ACC112 (cell line): ENCODE measurements around the gene IMPG2.
"Not testable (repeated sequence)": the region's sequence is repeated elsewhere in the genome, so short reads cannot be mapped to it uniquely, and the experiment has no call there.

Experiments used
- H2AFZ ChIP-seq: fragments of 200-600 bp; sonication (generic); one replicate; pipeline ENCODE4 v1.6.0; 2017; ENCODE audit warnings: antibody characterized with exemption, low read length; ENCODE audit not compliant: unreplicated experiment
- H3K27ac ChIP-seq: fragments of 200-600 bp; sonication (generic); 2 replicates; pipeline ENCODE4 v1.5.1; 2014; ENCODE audit warnings: low read depth, mild to moderate bottlenecking, antibody characterized with exemption, low read length, moderate library complexity
- H3K27me3 ChIP-seq: fragments of 200-600 bp; sonication (generic); 2 replicates; pipeline ENCODE4 v1.6.1; 2014; ENCODE audit warnings: mild to moderate bottlenecking, antibody characterized with exemption, low read length, moderate library complexity, mixed read lengths; ENCODE audit not compliant: insufficient read depth
- H3K36me3 ChIP-seq: fragments of 200-600 bp; sonication (generic); 2 replicates; pipeline ENCODE4 v1.6.1; 2016; ENCODE audit warnings: mild to moderate bottlenecking, antibody characterized with exemption, low read length, moderate library complexity, mixed read lengths; ENCODE audit not compliant: insufficient read depth
- H3K4me1 ChIP-seq: fragments of 200-600 bp; sonication (generic); one replicate; pipeline ENCODE4 v1.6.1; 2016; ENCODE audit warnings: low read length, mixed read lengths; ENCODE audit not compliant: insufficient read depth, unreplicated experiment, control insufficient read depth
- H3K4me3 ChIP-seq: fragments of 200-600 bp; sonication (generic); 2 replicates; pipeline ENCODE4 v1.5.1; 2014; ENCODE audit warnings: mild to moderate bottlenecking, low read depth, low read length
- H3K79me2 ChIP-seq: fragments of 200-600 bp; sonication (generic); one replicate; pipeline ENCODE4 v1.6.0; 2016; ENCODE audit warnings: low read length; ENCODE audit not compliant: control insufficient read depth, unreplicated experiment, insufficient read depth

Gene IMPG2

GRCh38 chr3:101308147-101308772 lies 12.1 kb downstream of the IMPG2 start:
- H2AFZ ChIP-seq, H3K79me2 ChIP-seq, H3K27me3 ChIP-seq, H3K36me3 ChIP-seq, H3K27ac ChIP-seq, H3K4me3 ChIP-seq: not testable (repeated sequence)
- peaks cover 11% of the 10 kb centered on the region for H3K4me1 ChIP-seq

GRCh38 chr3:101303836-101304235 lies 16.5 kb downstream of the IMPG2 start:
- Histone ChIP-seq H2AFZ (no peak overlapping the region), H3K27ac (no peak overlapping the region), H3K4me1 (no peaks in the 10 kb centered on the region), H3K4me3 (no peak overlapping the region), H3K79me2 (no peaks in the 10 kb centered on the region), H3K36me3 (0 out of 2 replicates have a peak, but pooled peaks cover 2% of the 10 kb centered on the region), H3K27me3 (no peaks in the 10 kb centered on the region)

- H3K36me3 ChIP-seq: no peaks in the 10 kb centered on the region
- no peak overlapping the region for H3K27ac ChIP-seq
- no peaks in the 10 kb centered on the region for H3K27me3 ChIP-seq
- H3K4me1 ChIP-seq: no peaks in the 10 kb centered on the region
- H3K79me2 ChIP-seq: no peaks in the 10 kb centered on the region
- H3K4me3 ChIP-seq: 0 out of 2 replicates have a peak overlapping the region, but pooled peaks have one; percentile 3
- no peak overlapping the region for H2AFZ ChIP-seq
Observed at GRCh38 chr3:101303089-101303731, 17.2 kb downstream of the IMPG2 start.

GRCh38 chr3:101300073-101300472 lies 20.3 kb downstream of the IMPG2 start:
- Histone ChIP-seq H3K4me1 (no peaks in the 10 kb centered on the region), H2AFZ (no peak overlapping the region), H3K4me3 (no peak overlapping the region)

GRCh38 chr3:101292027-101292426 lies 28.3 kb downstream of the IMPG2 start:
- Histone ChIP-seq H3K36me3 (no peaks in the 10 kb centered on the region), H3K79me2 (no peaks in the 10 kb centered on the region), H3K27me3 (no peaks in the 10 kb centered on the region), H3K27ac (no peak overlapping the region), H3K4me1 (peaks cover 3% of the 10 kb centered on the region), H2AFZ (no peak overlapping the region), H3K4me3 (no peak overlapping the region)

More at GRCh38 chr3:101300073-101300472, 20.3 kb downstream of the IMPG2 start:
- Histone ChIP-seq H3K36me3 (no peaks in the 10 kb centered on the region), H3K27ac (no peak overlapping the region), H3K79me2 (no peaks in the 10 kb centered on the region), H3K27me3 (no peaks in the 10 kb centered on the region)

- Histone ChIP-seq H3K27ac (no peak overlapping the region), H2AFZ (no peak overlapping the region), H3K79me2 (no peaks in the 10 kb centered on the region), H3K4me1 (peaks cover 3% of the 10 kb centered on the region), H3K4me3 (no peak overlapping the region), H3K36me3 (no peaks in the 10 kb centered on the region), H3K27me3 (no peaks in the 10 kb centered on the region)
Observed at GRCh38 chr3:101288294-101288693, 32.1 kb downstream of the IMPG2 start.

GRCh38 chr3:101284757-101285156 lies 35.6 kb downstream of the IMPG2 start:
- Histone ChIP-seq H3K27me3 (no peaks in the 10 kb centered on the region), H3K79me2 (no peaks in the 10 kb centered on the region), H3K4me3 (no peak overlapping the region), H2AFZ (no peak overlapping the region), H3K27ac (no peak overlapping the region), H3K4me1 (peaks cover 3% of the 10 kb centered on the region), H3K36me3 (no peaks in the 10 kb centered on the region)

- no peaks in the 10 kb centered on the region for H3K79me2 ChIP-seq
- H2AFZ ChIP-seq: no peak overlapping the region
- H3K4me1 ChIP-seq: peaks cover 11% of the 10 kb centered on the region
- no peak overlapping the region for H3K27ac ChIP-seq
- no peaks in the 10 kb centered on the region for H3K36me3 ChIP-seq
- no peaks in the 10 kb centered on the region for H3K27me3 ChIP-seq
- no peak overlapping the region for H3K4me3 ChIP-seq
Observed at GRCh38 chr3:101281521-101282030, 38.8 kb downstream of the IMPG2 start.

- Histone ChIP-seq H3K4me3 (no peak overlapping the region), H3K27me3 (no peaks in the 10 kb centered on the region), H3K36me3 (no peaks in the 10 kb centered on the region), H2AFZ (no peak overlapping the region), H3K4me1 (peaks cover 11% of the 10 kb centered on the region), H3K79me2 (no peaks in the 10 kb centered on the region), H3K27ac (no peak overlapping the region)
Observed at GRCh38 chr3:101279765-101280385, 40.5 kb downstream of the IMPG2 start.

GRCh38 chr3:101279162-101279561 lies 41.2 kb downstream of the IMPG2 start:
- Histone ChIP-seq H3K27ac (no peak overlapping the region), H2AFZ (no peak overlapping the region), H3K4me1 (peaks cover 11% of the 10 kb centered on the region), H3K27me3 (no peaks in the 10 kb centered on the region), H3K4me3 (no peak overlapping the region), H3K79me2 (no peaks in the 10 kb centered on the region), H3K36me3 (no peaks in the 10 kb centered on the region)
